K562 (cell line): Measurements from ENCODE around the gene GPR33. TPM values are rescaled to one million over a fixed set of nuclear protein-coding genes. Genes with fewer than 3 reads are reported as not detected.

Source experiments
- BRF2 ChIP-seq: IDR thresholded peaks from 3 replicates; pipeline ENCODE4 v1.6.1; 2011; ENCODE audit warnings: borderline replicate concordance, mild to moderate bottlenecking; ENCODE audit not compliant: insufficient read length, insufficient read depth
- CCNT2 ChIP-seq: IDR thresholded peaks from 2 replicates; pipeline ENCODE4 v1.6.1; 2011; ENCODE audit warnings: borderline replicate concordance, low read depth, mild to moderate bottlenecking, moderate library complexity, mixed read lengths, low read length; ENCODE audit not compliant: insufficient read length; ENCODE audit errors: extremely low read depth
- CREM ChIP-seq: IDR thresholded peaks from 2 replicates; pipeline ENCODE4 v1.6.1; 2014; ENCODE audit warnings: antibody characterized with exemption, low read depth
- JUN ChIP-seq, 2 experiments: sonication (generic) in 1 of 2; formaldehyde crosslinking in 1 of 2; IDR thresholded peaks; 2 replicates each; pipeline versions ENCODE4 v1.6.1 to v1.8.0; 2012 to 2022; ENCODE audit warnings: borderline replicate concordance in 2 of 2, mild to moderate bottlenecking in 2 of 2, improper control_type of control experiment in 1 of 2, low read depth in 1 of 2, low read length in 1 of 2, missing genetic modification reagents in 1 of 2
- MAZ ChIP-seq, 2 experiments: fragments of 450-650 bp in 1 of 2; sonication (generic) in 1 of 2; formaldehyde crosslinking; IDR thresholded peaks in 1 of 2; conservative IDR thresholded peaks in 1 of 2; 2 replicates each; pipeline versions ENCODE4 v1.4.0 to v1.5.0; 2020; ENCODE audit warnings: mild to moderate bottlenecking in 1 of 2, missing genetic modification reagents in 1 of 2
- NFRKB ChIP-seq: fragments of 450-650 bp; IDR thresholded peaks from 2 replicates; pipeline ENCODE4 v1.6.1; 2016; ENCODE audit warnings: low read depth
- NR2C2 ChIP-seq, 2 experiments: fragments of 200-800 bp in 1 of 2; sonication (Bioruptor generic) in 1 of 2; sonication (generic) in 1 of 2; formaldehyde crosslinking in 1 of 2; IDR thresholded peaks; 2 replicates each; pipeline versions ENCODE4 v1.6.1 to v1.8.0; 2016 to 2022; ENCODE audit warnings: mild to moderate bottlenecking in 1 of 2, missing compliant biosample characterization in 1 of 2, missing genetic modification characterization in 1 of 2, missing genetic modification reagents in 1 of 2
- NR4A1 ChIP-seq, 2 experiments: fragments of 250-450 bp in 1 of 2; fragments of 450-650 bp in 1 of 2; sonication (Bioruptor Pico) in 1 of 2; IDR thresholded peaks; 2 replicates each; pipeline versions ENCODE4 v1.4.0 to v1.6.1; 2016 to 2020; ENCODE audit warnings: mild to moderate bottlenecking in 2 of 2, missing compliant biosample characterization in 1 of 2, missing genetic modification characterization in 1 of 2, moderate library complexity in 1 of 2
- POLR2H ChIP-seq: IDR thresholded peaks from 2 replicates; pipeline ENCODE4 v1.6.1; 2016; ENCODE audit warnings: missing genetic modification characterization, low read depth, mild to moderate bottlenecking, control low read depth, missing compliant biosample characterization, moderate library complexity
- SIN3A ChIP-seq, 2 experiments: fragments of 150-350 bp in 1 of 2; IDR thresholded peaks; 2 replicates each; pipeline ENCODE4 v1.6.1; 2011 to 2016; ENCODE audit warnings: borderline replicate concordance in 2 of 2, low read depth in 2 of 2, low read length in 2 of 2, mild to moderate bottlenecking in 2 of 2, moderate library complexity in 2 of 2; ENCODE audit not compliant: control insufficient read depth in 1 of 2
- TFAP4 ChIP-seq: sonication (generic); formaldehyde crosslinking; IDR thresholded peaks from 2 replicates; pipeline ENCODE4 v1.8.0; 2022; ENCODE audit warnings: missing genetic modification reagents, mild to moderate bottlenecking, moderate library complexity, borderline replicate concordance
- USF1 ChIP-seq: sonication (generic); formaldehyde crosslinking; IDR thresholded peaks from 2 replicates; pipeline ENCODE4 v1.9.0; 2022; ENCODE audit warnings: mild to moderate bottlenecking, missing genetic modification reagents
- ZNF311 ChIP-seq: fragments of 250-450 bp; sonication (Bioruptor Pico); IDR thresholded peaks from 2 replicates; pipeline ENCODE4 v1.4.0; 2020; ENCODE audit warnings: mild to moderate bottlenecking, moderate library complexity
- ZNF431 ChIP-seq: sonication (generic); formaldehyde crosslinking; IDR thresholded peaks from 2 replicates; pipeline ENCODE4 v1.8.0; 2022; ENCODE audit warnings: mild to moderate bottlenecking, missing genetic modification reagents
- ZNF436 ChIP-seq: fragments of 250-450, 450-650 bp; sonication (Bioruptor Pico); formaldehyde crosslinking; IDR thresholded peaks from 2 replicates; pipeline ENCODE4 v1.7.0; 2020; ENCODE audit warnings: mild to moderate bottlenecking
- ZNF449 ChIP-seq: fragments of 250-450 bp; sonication (Bioruptor Pico); IDR thresholded peaks from 2 replicates; pipeline ENCODE4 v1.8.0; 2022; ENCODE audit warnings: moderate library complexity, mild to moderate bottlenecking, inconsistent platforms
- ZNF57 ChIP-seq: fragments of 450-650 bp; formaldehyde crosslinking; IDR thresholded peaks from 2 replicates; pipeline ENCODE4 v1.4.0; 2020; ENCODE audit warnings: mild to moderate bottlenecking, moderate library complexity
- ZNF785 ChIP-seq: fragments of 250-450 bp; sonication (Bioruptor Pico); IDR thresholded peaks from 2 replicates; pipeline ENCODE4 v1.4.0; 2020; ENCODE audit warnings: mild to moderate bottlenecking
- polyA plus RNA-seq, 8 experiments: library from polyadenylated mRNA; depleted of rRNA in 4 of 8; stranded (reverse) in 5 of 8; unstranded in 3 of 8; fragments of >200 nt; fragmentation: Nextera tagmentation in 2 of 8; fragmentation: Illumina TruSeq in 1 of 8; extraction: Ambion mirVana in 2 of 8; extraction: Trizol in 1 of 8; gene quantifications; 2 replicates each; pipeline versions ENCODE4 v1.2.1 to v1.2.3, GENCODE V29; 2011 to 2014; ENCODE audit warnings: inconsistent platforms in 1 of 8, missing spikeins in 1 of 8
- total RNA-seq, 7 experiments: library from RNA; depleted of rRNA in 6 of 7; stranded (reverse); fragments of >200 nt in 6 of 7; fragmentation: Illumina TruSeq in 2 of 7; extraction: Trizol in 2 of 7; gene quantifications; 2 replicates each; pipeline versions ENCODE4 v1.2.1 to v1.2.3, GENCODE V29; 2011 to 2021; ENCODE audit warnings: low replicate concordance in 1 of 7

GPR33 gene
- total and polyA plus RNA-seq, 9 of the 15 experiments (the other 6 are each of a cell fraction or from before 2014, with no cell fraction given) = not detected

GRCh38 chr14:31456841-31457664, 30.8 kb downstream of the GPR33 start, which contains the start of gene DTD2 (continued):
- TF ChIP-seq USF1 (CRISPR knock-in tag) (peak; percentile 42), NR4A1 (CRISPR knock-in tag; IDR thresholded peaks at IDR 0.05) (no peak), NR4A1 (tag; IDR thresholded peaks at IDR 0.05) (0 out of 2 replicates have a peak, but pooled peaks have one; percentile 18), TFAP4 (CRISPR knock-in tag) (peak; percentile 80), ZNF431 (CRISPR knock-in tag) (no peak), JUN (IDR thresholded peaks at IDR 0.05; ENCODE audit: borderline replicate concordance, low read depth, low read length) (no peak), JUN (CRISPR knock-in tag; IDR thresholded peaks at IDR 0.05; ENCODE audit: borderline replicate concordance) (no peak), ZNF449 (CRISPR knock-in tag) (no peak), POLR2H (tag) (peak; percentile 78), ZNF436 (CRISPR knock-in tag) (no peak), NFRKB (peak; percentile 75; the same call in 1 of the 2 replicates), ZNF785 (CRISPR knock-in tag) (no peak), ZNF311 (CRISPR knock-in tag) (no peak), SIN3A (IDR thresholded peaks at IDR 0.05; ENCODE audit: borderline replicate concordance in 2 of 2, control insufficient read depth in 1 of 2, low read depth in 2 of 2, low read length in 2 of 2) (peak in 1 of 2 experiments; percentile 41; a peak in 1 of 4 replicates), ZNF57 (no peak), CREM (peak; percentile 67; the same call in 1 of the 2 replicates), MAZ (CRISPR knock-in tag; conservative IDR thresholded peaks at IDR 0.05 in 1 of 2, IDR thresholded peaks at IDR 0.05 in 1 of 2) (peak; percentile 89 to 93), NR2C2 (CRISPR knock-in tag; IDR thresholded peaks at IDR 0.05) (no peak), NR2C2 (tag; IDR thresholded peaks at IDR 0.05) (peak; percentile 63), CCNT2 (peak; percentile 83), BRF2 (no peak)
